KBM-7 (cell line): Measurements from ENCODE around the gene DNASE1L3.

Source experiments
- DNase-seq: peaks from one replicate; pipeline ENCODE4 v3.0.0-alpha.2; 2015
- in situ Hi-C: fragments of 300-500 bp; cut with MboI; formaldehyde crosslinking; loops from 2 replicates; pipeline ENCODE4 v1.14.3; 2020; ENCODE audit warnings: low sequenced_read_pairs, low pct_unique_long_range_greater_than_20kb, mixed read lengths

The DNASE1L3 gene

GRCh38 chr3:58170376-58170775 is 40.4 kb downstream of the DNASE1L3 start:
- no peak for DNase-seq
- in situ Hi-C loops: no loop called here

DNA sequence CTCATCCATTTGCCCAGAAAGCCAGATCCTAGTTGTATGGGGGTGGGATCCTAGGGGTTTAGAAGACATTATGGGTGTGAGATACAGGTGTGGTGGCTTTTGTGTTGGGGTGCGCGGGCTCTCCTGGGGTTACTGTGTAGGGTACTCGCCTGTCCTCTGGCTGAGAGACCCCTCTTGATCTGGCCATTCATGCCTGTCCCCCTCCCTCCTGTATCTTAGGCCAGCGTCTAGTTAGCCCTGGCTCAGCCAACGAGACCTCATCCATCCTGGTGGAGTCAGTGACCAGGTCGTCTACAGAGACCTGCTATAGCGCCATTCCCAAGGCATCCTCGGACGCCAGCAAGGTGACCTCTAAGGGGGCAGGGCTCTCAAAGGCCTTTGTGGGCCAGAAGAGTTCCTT is 41.4 kb downstream of the DNASE1L3 start:
- DNase-seq: no peak
- in situ Hi-C loops: no loop called here

GRCh38 chr3:58168498-58168897 is 42.3 kb downstream of the DNASE1L3 start:
- in situ Hi-C loops: no loop called here
- no peak for DNase-seq

DNA sequence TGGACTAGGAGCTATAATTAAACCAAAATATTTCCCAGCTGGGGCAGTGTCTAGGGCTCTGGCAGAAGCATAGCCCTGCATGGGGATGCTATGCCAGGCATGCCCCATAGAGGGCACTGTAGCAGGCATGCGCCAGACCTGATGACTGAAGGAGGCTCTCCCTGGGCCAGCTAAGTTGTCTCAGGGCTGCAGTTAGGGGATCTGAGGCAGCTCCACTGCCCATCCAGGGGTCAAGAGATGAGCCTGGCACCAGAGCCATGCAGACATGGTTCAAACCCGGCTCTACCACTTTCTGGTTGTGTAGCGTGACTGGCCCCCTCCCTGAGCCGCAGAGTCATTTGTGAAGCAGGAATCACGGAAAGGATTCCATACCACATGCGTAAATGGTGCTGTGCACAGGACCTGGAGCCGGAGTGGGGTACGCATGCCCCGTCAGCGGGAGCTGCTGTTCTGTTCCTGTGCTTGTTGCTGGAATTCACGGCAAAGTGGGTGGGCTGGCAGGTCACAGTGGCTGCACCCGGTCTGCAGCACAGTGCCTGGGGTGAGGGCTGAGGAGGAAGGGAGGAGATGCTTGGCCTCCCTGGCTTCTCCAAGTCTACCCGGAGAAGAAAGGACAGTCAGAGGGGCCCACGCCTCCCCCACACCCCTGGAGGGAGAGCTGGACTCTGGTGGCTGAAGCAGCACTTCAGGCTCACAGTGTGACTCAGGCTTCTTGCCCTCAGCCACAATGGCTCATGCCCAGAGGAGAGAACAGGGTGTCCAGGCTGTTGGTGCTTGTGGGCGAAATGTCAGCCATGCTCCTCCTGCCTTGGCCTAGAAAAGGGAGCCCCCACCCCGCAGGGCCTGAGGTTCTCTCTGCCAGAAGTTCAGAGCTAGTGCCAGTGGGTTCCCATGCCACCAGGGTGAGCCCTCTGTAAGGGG is 43.1 kb downstream of the DNASE1L3 start:
- in situ Hi-C loops: no loop called here
- peak; percentile 63 for DNase-seq

GRCh38 chr3:58164906-58165821 is 45.6 kb downstream of the DNASE1L3 start:
- in situ Hi-C loops: no loop called here
- no peak for DNase-seq

- in situ Hi-C loops: no loop called here
- DNase-seq: no peak
These were observed 46.4 kb downstream of the DNASE1L3 start for GRCh38 chr3:58164199-58164879.

- in situ Hi-C loops: no loop called here
- DNase-seq: no peak
These were observed 47.5 kb downstream of the DNASE1L3 start for GRCh38 chr3:58163234-58163633.

DNA sequence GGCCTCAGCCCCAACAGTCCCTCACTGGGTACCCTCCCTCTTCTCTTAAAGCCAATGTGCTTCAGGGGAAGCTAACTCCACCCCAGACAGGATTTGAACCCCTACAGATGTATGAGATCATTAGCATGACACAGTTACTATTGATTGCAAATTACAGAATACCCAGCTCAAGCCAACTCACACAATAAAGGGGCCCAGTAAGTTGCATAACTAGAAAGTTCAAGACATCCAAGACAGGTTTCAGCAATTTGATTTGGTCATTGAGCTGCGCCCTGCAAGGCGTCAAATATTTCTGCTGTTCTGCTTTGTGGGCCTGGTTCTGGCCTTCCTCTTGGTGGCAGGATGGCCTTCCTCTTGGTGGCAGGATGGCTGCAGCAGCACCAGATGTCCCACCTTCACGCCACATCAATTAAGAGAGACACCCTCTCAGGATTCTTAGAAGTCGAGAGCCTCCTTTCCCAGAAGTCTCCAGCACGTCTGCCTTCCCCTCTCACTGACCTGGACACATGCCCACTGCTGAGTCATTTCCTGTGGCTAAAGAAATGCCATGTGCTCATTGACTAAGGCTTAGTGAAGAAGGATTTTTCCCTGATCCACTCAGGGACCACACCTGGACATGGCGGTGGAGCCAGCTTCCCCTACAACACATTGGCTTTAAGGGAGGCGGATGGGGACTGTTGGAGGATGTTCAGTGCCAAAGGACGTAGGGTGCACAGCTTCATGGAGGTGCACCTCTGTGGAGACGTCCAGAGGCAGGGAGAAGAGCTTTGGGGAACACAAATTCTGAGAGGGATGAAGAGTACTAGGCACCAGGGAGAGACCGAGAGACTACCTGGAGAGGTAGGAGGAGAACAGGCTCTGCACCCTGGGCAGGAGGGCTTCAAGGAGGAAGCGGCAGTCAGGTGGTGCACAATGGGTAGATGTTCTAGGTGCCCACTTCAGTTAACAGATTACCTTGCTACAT is 49.1 kb downstream of the DNASE1L3 start:
- in situ Hi-C loops: no loop called here
- peak; percentile 21 for DNase-seq

DNA sequence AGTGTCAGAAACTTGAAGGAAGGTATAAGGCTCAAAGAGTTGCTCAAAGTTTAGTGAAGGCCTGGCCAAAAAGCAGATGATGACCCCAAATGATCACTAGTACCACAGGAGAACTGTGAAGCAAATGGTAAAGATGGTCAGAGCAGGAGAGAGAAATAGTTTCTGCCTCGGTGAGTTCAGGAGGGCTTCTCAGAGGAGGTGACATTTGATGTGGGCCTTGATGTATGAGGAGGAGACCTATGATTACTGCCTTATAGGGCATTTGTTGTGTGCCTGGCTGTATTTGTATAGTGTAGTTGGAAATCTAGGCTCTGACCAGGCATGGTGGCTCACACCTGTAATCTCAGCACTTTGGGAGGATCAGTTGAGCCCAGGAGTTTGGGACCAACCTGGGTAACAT is 50.4 kb downstream of the DNASE1L3 start:
- in situ Hi-C loops: no loop called here
- DNase-seq: no peak

GRCh38 chr3:58158442-58159153 is 52.2 kb downstream of the DNASE1L3 start:
- in situ Hi-C loops: no loop called here
- no peak for DNase-seq

- DNase-seq: no peak
- in situ Hi-C loops: no loop called here
These were observed 53.1 kb downstream of the DNASE1L3 start for GRCh38 chr3:58157700-58158099.

GRCh38 chr3:58155838-58156237 is 54.9 kb downstream of the DNASE1L3 start:
- in situ Hi-C loops: no loop called here
- DNase-seq: no peak

DNA sequence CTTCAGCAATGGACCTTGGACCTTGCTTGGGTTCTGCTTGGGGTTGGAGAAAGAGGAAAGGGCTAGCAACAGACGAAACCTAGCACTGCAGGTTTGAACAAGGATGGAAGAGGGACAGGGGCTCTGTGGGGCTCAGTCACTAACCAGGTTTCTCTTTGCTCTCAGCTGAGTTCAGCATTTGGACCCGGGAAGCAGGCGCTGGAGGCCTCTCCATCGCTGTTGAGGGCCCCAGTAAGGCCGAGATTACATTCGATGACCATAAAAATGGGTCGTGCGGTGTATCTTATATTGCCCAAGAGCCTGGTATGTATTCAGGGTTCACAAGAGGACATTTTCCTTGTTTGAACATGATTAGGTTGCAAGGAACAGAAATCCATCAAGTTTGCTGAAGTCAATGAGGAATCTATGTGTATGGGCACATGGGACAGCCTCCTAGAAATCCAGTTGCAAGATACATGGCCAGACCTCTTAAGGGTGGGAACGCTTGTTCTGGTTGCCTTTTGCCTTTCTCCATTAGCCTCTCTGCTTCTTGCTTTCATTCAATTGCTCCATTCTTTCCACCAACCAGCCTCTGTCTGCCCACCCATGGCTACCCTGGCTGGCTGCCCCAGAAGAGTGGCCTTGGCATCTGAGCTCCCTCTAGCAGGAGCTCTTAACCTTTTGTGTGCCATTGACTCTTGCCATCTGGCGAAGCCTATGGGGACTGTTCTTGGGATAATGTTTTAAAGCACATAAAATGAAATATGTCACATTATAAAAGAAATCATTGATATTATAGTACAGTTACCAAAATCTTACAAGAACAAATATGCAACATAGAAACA is 55.9 kb downstream of the DNASE1L3 start:
- no peak for DNase-seq
- in situ Hi-C loops: no loop called here

- DNase-seq: no peak
These were observed 57.4 kb downstream of the DNASE1L3 start for GRCh38 chr3:58153371-58153770.

GRCh38 chr3:58152225-58153015 is 58.4 kb downstream of the DNASE1L3 start:
- DNase-seq: no peak
- in situ Hi-C loops: no loop called here

More at GRCh38 chr3:58153371-58153770, 57.4 kb downstream of the DNASE1L3 start:
- in situ Hi-C loops: no loop called here

DNA sequence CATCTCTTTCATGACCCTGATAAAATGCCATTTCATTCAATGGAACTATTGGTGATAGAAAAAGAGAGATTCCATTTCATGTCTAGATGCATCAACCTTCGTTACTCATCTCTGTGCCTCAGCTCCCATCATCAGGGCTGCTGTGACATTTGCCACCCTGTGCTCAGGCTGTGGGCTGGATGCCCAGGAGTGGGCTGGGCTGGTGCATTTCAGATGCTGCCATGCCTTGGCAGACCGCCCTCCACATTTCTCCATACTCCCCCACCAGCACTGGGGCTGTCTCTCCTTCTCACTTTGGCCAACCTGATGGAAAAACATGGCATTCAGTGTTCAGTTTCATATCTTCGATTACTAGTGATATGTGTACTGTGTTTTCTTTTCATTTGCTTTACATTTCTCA is 59.1 kb downstream of the DNASE1L3 start:
- no peak for DNase-seq
- in situ Hi-C loops: no loop called here
